ENCODE measurements around the gene PACSIN1.

PACSIN1 gene

GRCh38 chr6:34544052-34544604 lies 78.3 kb downstream of the PACSIN1 start:
- TF ChIP-seq ZBTB1 (tag by site-specific recombination; IDR thresholded peaks at IDR 0.05) (no peak), ZSCAN16 (tag by site-specific recombination; IDR thresholded peaks at IDR 0.05) (no peak), ZNF530 (tag by site-specific recombination; IDR thresholded peaks at IDR 0.05; ENCODE audit: low read depth) (no peak), ZNF747 (tag by site-specific recombination; IDR thresholded peaks at IDR 0.05) (no peak), ZNF449 (tag by site-specific recombination; IDR thresholded peaks at IDR 0.05) (no peak), ZNF621 (tag by site-specific recombination; IDR thresholded peaks at IDR 0.05) (no peak), ZNF513 (tag by site-specific recombination; IDR thresholded peaks at IDR 0.05) (no peak), ZSCAN4 (tag by site-specific recombination; IDR thresholded peaks at IDR 0.05) (no peak), ZNF626 (tag by site-specific recombination; IDR thresholded peaks at IDR 0.05) (no peak), ZBTB21 (tag by site-specific recombination; IDR thresholded peaks at IDR 0.05) (no peak), PATZ1 (tag by site-specific recombination; IDR thresholded peaks at IDR 0.05) (no peak), PRDM6 (tag by site-specific recombination; IDR thresholded peaks at IDR 0.05) (no peak), ZNF138 (tag by site-specific recombination; IDR thresholded peaks at IDR 0.05; ENCODE audit: borderline replicate concordance) (no peak), KLF8 (tag by site-specific recombination; IDR thresholded peaks at IDR 0.05) (no peak), ZNF274 (IDR thresholded peaks at IDR 0.05; ENCODE audit: low read length) (no peak), ZNF274 (tag by site-specific recombination; IDR thresholded peaks at IDR 0.05; ENCODE audit: borderline replicate concordance) (no peak), ZNF548 (tag by site-specific recombination; IDR thresholded peaks at IDR 0.05) (no peak), ZNF169 (tag by site-specific recombination; IDR thresholded peaks at IDR 0.05) (no peak)
- ChIA-PET CTCF (interaction anchor here (1.0 kb wide), 1 partner anchor 65 kb away, joined by 3 read pairs; no protein-coding TSS in a partner anchor), POLR2A (no interaction called here)
- no peaks in the 10 kb centered on the region for H3K36me3 ChIP-seq (ENCODE audit: control insufficient read depth in 2 of 2, insufficient read depth in 1 of 2, low read length in 2 of 2)
- H3K9me3 ChIP-seq (ENCODE audit: control insufficient read depth, insufficient read depth, low read depth, low read length) = no peaks in the 10 kb centered on the region
- no peaks in the 10 kb centered on the region for H3K4me1 ChIP-seq (ENCODE audit: control insufficient read depth, insufficient read depth, low read length)
- no peak overlapping the region for H3K4me3 ChIP-seq (ENCODE audit: low read depth, low read length)
- no peak overlapping the region for H3K27ac ChIP-seq (ENCODE audit: extremely low read depth, low read depth, low read length)

Measured in HEK293 (cell line).